ENCODE measurements around the gene DBR1. TPM values are rescaled to one million over a fixed set of nuclear protein-coding genes. Genes with fewer than 3 reads are reported as not detected.

DBR1 gene
- total and polyA plus RNA-seq, 2 donors from 2014 or later = 8.5 to 18.9 TPM

- H3K4me3 ChIP-seq (ENCODE audit: low read length in 3 of 3) = no peak overlapping the region
- no peaks in the 10 kb centered on the region for H3K9me3 ChIP-seq (ENCODE audit: control insufficient read depth in 2 of 3, insufficient read depth in 1 of 3, low read length in 3 of 3)
- peaks cover 2 to 8% (median 7%) of the 10 kb centered on the region in 3 donors for H3K36me3 ChIP-seq (ENCODE audit: control insufficient read depth in 2 of 3, insufficient read depth in 3 of 3, low read length in 3 of 3)
- H3K27me3 ChIP-seq (ENCODE audit: control insufficient read depth, insufficient read depth, low read length) = no peaks in the 10 kb centered on the region
- no peak overlapping the region for H3K27ac ChIP-seq (ENCODE audit: low read depth in 2 of 2, low read length in 2 of 2)
- intact Hi-C loops (cut with DNase I) = no loop called here
- DNase-seq (no peak), FAIRE-seq (no peak)
- TF ChIP-seq CTCF (IDR thresholded peaks at IDR 0.05; ENCODE audit: borderline replicate concordance, extremely low read depth, insufficient read depth) = no peak
- H3K4me1 ChIP-seq (ENCODE audit: control insufficient read depth in 2 of 3, insufficient read depth in 2 of 3, low read depth in 1 of 3, low read length in 3 of 3) = no peaks in the 10 kb centered on the region
- H3K9ac ChIP-seq (ENCODE audit: low read length in 3 of 3) = no peak overlapping the region
Measured at GRCh38 chr3:138219255-138219654, 44.5 kb upstream of the DBR1 start.

GRCh38 chr3:138213398-138214085, 38.8 kb upstream of the DBR1 start:
- Histone ChIP-seq H3K9ac (ENCODE audit: low read length in 3 of 3) (no peak overlapping the region), H3K36me3 (ENCODE audit: control insufficient read depth in 2 of 3, insufficient read depth in 3 of 3, low read length in 3 of 3) (peaks cover 0 to 7% (median 6%) of the 10 kb centered on the region in 3 donors), H3K4me3 (ENCODE audit: low read length in 3 of 3) (no peak overlapping the region), H3K27me3 (ENCODE audit: control insufficient read depth, insufficient read depth, low read length) (no peaks in the 10 kb centered on the region), H3K27ac (ENCODE audit: low read depth in 2 of 2, low read length in 2 of 2) (no peak overlapping the region), H3K4me1 (ENCODE audit: control insufficient read depth in 2 of 3, insufficient read depth in 2 of 3, low read depth in 1 of 3, low read length in 3 of 3) (no peaks in the 10 kb centered on the region), H3K9me3 (ENCODE audit: control insufficient read depth in 2 of 3, insufficient read depth in 1 of 3, low read length in 3 of 3) (no peaks in the 10 kb centered on the region)
- intact Hi-C loops (cut with DNase I) = no loop called here
- no peak for TF ChIP-seq CTCF (IDR thresholded peaks at IDR 0.05; ENCODE audit: borderline replicate concordance, extremely low read depth, insufficient read depth)
- DNase-seq = no peak
- no peak for FAIRE-seq

- no peak for FAIRE-seq
- intact Hi-C loops (cut with DNase I) = no loop called here
- H3K27me3 ChIP-seq (ENCODE audit: control insufficient read depth, insufficient read depth, low read length) = no peaks in the 10 kb centered on the region
- H3K4me1 ChIP-seq (ENCODE audit: control insufficient read depth in 2 of 3, insufficient read depth in 2 of 3, low read depth in 1 of 3, low read length in 3 of 3) = no peaks in the 10 kb centered on the region
- no peak overlapping the region for H3K27ac ChIP-seq (ENCODE audit: low read depth in 2 of 2, low read length in 2 of 2)
- H3K36me3 ChIP-seq (ENCODE audit: control insufficient read depth in 2 of 3, insufficient read depth in 3 of 3, low read length in 3 of 3) = peaks cover 0 to 7% (median 6%) of the 10 kb centered on the region in 3 donors
- TF ChIP-seq CTCF (IDR thresholded peaks at IDR 0.05; ENCODE audit: borderline replicate concordance, extremely low read depth, insufficient read depth) = no peak
- H3K9me3 ChIP-seq (ENCODE audit: control insufficient read depth in 2 of 3, insufficient read depth in 1 of 3, low read length in 3 of 3) = no peaks in the 10 kb centered on the region
- no peak overlapping the region for H3K4me3 ChIP-seq (ENCODE audit: low read length in 3 of 3)
- no peak for DNase-seq
- no peak overlapping the region for H3K9ac ChIP-seq (ENCODE audit: low read length in 3 of 3)
Measured at GRCh38 chr3:138210528-138210927, 35.8 kb upstream of the DBR1 start.
